Right atrium auricular region (tissue), 2 donors: Measurements from ENCODE around the gene CELSR3. TPM values are rescaled to one million over a fixed set of nuclear protein-coding genes. Genes with fewer than 3 reads are reported as not detected.

Experiments used
- DNase-seq: peaks from one replicate; pipeline ENCODE4 v3.0.0-alpha.2; 2019; ENCODE audit warnings: low spot score
- H3K27ac ChIP-seq, 2 donors: fragments of 200-600 bp; sonication (generic); 1 replicate in 1 of 2; 2 replicates in 1 of 2; pipeline ENCODE4 v1.5.1; 2016 to 2019
- H3K27me3 ChIP-seq, 2 donors: fragments of 200-600 bp; sonication (generic); one replicate each; pipeline versions ENCODE4 v1.5.1 to v1.6.0; 2017 to 2019
- H3K36me3 ChIP-seq: fragments of 200-600 bp; sonication (generic); one replicate; pipeline ENCODE4 v1.5.1; 2016
- H3K4me1 ChIP-seq, 2 donors: fragments of 200-600 bp; sonication (generic); one replicate each; pipeline versions ENCODE4 v1.5.1 to v1.6.0; 2017 to 2019
- H3K4me3 ChIP-seq, 2 donors: fragments of 200-600 bp; sonication (generic); 1 replicate in 1 of 2; 2 replicates in 1 of 2; pipeline ENCODE4 v1.5.1; 2017 to 2019; ENCODE audit warnings: mild to moderate bottlenecking in 1 of 2, moderate library complexity in 1 of 2
- H3K9me3 ChIP-seq, 2 donors: fragments of 200-600 bp; sonication (generic); one replicate each; pipeline ENCODE4 v1.5.1; 2019
- total RNA-seq, 2 donors: library from RNA; depleted of rRNA; stranded (reverse); fragments of >200 nt; gene quantifications; one replicate each; pipeline ENCODE4 v1.1.0, GENCODE V29; 2016
- TF ChIP-seq, protein P1 (sequence below), 2 donors: fragments of 200-600 bp; sonication (generic); IDR thresholded peaks; one replicate each; pipeline ENCODE4 v1.5.1; 2019; ENCODE audit warnings: antibody characterized with exemption in 2 of 2

Gene CELSR3
- total RNA-seq, 2 donors from 2014 or later: 0.11 to 0.59 TPM

DNA sequence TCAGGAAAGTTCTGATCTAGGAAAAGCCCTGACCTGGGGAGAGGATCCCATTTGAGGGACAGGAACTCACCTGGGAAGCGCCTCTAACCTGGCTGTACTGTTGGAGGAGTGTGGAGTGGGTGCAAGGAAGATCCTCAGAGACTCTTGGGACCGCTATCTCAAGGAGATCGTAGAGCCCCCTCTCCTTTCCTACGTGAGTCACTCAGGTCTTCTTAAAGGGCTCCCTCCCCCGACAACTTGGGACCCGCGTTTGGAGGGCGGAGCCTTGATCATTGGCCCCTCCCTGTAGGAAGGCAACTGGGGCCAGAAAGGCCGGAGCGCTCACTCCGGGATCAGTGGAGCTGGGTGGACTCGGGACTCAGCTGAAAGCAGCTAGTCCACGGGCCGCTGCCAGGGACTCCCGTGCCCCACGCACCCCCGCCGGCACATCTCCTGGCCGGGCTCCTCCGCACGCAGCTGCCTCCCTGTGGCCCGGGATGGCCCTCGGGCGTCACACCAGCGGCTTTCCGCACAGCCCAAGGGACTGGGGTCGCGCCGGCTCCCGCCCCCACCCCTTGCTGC, 27.9 kb downstream of the CELSR3 start:
- Histone ChIP-seq H3K36me3 (no peaks in the 10 kb centered on the region), H3K4me1 (peaks cover 0 to 28% of the 10 kb centered on the region in 2 donors), H3K27ac (peak overlapping the region; percentile 85 to 93), H3K27me3 (no peaks in the 10 kb centered on the region), H3K9me3 (no peaks in the 10 kb centered on the region), H3K4me3 (peak overlapping the region; percentile 90 to 92)
- TF ChIP-seq, protein P1, sequence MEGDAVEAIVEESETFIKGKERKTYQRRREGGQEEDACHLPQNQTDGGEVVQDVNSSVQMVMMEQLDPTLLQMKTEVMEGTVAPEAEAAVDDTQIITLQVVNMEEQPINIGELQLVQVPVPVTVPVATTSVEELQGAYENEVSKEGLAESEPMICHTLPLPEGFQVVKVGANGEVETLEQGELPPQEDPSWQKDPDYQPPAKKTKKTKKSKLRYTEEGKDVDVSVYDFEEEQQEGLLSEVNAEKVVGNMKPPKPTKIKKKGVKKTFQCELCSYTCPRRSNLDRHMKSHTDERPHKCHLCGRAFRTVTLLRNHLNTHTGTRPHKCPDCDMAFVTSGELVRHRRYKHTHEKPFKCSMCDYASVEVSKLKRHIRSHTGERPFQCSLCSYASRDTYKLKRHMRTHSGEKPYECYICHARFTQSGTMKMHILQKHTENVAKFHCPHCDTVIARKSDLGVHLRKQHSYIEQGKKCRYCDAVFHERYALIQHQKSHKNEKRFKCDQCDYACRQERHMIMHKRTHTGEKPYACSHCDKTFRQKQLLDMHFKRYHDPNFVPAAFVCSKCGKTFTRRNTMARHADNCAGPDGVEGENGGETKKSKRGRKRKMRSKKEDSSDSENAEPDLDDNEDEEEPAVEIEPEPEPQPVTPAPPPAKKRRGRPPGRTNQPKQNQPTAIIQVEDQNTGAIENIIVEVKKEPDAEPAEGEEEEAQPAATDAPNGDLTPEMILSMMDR (IDR thresholded peaks at IDR 0.05): no peak
- DNase-seq: peak; percentile 69

DNA sequence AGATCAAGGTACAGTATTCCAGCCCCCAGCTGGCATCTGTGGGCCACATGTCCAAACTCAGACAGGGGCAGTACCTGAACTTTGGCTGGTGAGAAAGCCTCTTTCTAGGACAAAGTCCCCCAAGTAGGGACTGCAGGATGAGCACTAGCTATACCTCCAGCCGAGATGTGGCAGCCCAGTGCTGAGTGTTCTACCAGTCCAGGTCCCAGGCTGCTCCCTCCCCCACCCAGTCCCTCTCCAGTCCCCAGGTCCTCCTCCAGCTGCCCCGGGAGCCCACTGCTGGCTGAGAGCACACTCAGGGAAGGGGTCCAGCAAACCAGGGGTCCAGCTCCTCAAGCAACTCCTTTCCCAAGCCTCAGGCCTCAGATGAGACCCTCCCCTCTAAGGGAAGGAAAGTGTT, 28.9 kb downstream of the CELSR3 start:
- DNase-seq: no peak
- Histone ChIP-seq H3K9me3 (no peaks in the 10 kb centered on the region), H3K27me3 (no peaks in the 10 kb centered on the region), H3K4me3 (no peak overlapping the region), H3K36me3 (no peaks in the 10 kb centered on the region), H3K27ac (no peak overlapping the region), H3K4me1 (peaks cover 0 to 28% of the 10 kb centered on the region in 2 donors)
- TF ChIP-seq, protein P1 (IDR thresholded peaks at IDR 0.05): no peak

DNA sequence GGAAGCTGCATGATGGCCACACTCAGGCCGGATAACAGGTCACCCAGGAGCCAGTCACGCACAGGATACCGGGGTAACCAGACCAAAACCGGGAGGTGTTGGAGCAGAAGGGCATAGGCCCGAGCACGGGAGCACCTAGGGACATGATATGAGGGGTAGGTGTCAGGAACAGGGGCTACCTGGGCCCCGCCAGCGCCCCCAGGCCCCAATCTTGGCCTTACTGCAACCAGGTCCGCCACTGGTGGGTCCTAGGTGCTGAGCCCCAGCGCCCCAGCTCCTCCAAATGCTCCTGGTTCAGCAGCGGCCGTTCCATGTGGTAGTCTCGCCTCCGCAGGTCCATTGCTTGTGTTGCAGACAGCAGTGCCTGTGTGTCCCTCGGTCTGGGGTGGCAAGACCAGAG, 29.4 kb downstream of the CELSR3 start:
- DNase-seq: no peak
- TF ChIP-seq, protein P1 (IDR thresholded peaks at IDR 0.05): no peak
- H3K4me1 ChIP-seq: peaks cover 0 to 28% of the 10 kb centered on the region in 2 donors
- H3K36me3 ChIP-seq: peaks cover 4% of the 10 kb centered on the region
- H3K27ac ChIP-seq: no peak overlapping the region
- no peak overlapping the region for H3K4me3 ChIP-seq
- no peaks in the 10 kb centered on the region for H3K9me3 ChIP-seq
- no peaks in the 10 kb centered on the region for H3K27me3 ChIP-seq

DNA sequence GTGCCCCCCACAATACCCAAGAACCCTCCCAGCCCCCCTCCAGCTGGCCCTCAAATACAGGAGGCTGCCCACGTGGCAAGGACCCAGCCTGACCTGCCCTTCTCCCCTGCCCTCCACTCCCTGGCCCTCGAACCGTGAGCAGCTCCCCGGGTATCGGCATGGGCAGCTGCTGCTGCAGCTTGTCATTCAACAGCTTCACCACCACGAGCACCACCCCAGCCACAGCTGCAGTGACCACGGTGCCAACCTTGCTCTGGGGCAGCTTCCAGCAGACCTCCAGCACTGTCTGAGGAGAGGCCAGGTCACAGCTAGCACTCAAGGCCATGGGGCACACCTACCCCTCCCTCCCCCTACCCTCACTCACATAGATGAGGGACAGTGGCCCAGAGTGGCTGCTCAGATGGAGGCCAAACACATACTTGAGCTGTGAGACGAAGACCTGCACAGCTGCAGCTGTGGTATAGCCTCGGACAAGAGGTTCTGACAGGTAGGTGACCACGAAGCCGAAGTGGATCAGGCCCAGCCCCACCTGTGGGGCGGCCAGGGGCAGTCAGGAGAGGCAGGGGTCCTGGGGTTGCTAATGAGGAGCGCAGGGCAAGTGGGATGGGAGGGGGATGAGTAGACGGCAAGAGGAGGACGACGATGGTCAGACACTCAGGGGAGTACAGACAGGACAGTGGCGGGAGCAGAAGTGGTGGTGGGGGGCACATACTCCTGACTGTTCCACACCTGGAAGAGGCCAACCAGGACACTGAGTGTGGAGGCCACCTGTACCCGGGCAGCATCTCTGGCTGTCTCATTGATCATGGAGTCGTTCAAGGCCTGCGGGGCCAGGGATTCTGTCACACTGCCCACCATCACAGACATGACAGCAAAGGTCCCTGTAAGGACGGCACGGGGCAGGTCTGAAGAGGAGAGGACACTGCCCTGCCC, 30.9 kb downstream of the CELSR3 start:
- DNase-seq: no peak
- TF ChIP-seq, protein P1 (IDR thresholded peaks at IDR 0.05): no peak
- Histone ChIP-seq H3K36me3 (peaks cover 9% of the 10 kb centered on the region), H3K27me3 (no peaks in the 10 kb centered on the region), H3K4me1 (peaks cover 0 to 27% of the 10 kb centered on the region in 2 donors), H3K4me3 (no peak overlapping the region), H3K27ac (no peak overlapping the region), H3K9me3 (no peaks in the 10 kb centered on the region)

DNA sequence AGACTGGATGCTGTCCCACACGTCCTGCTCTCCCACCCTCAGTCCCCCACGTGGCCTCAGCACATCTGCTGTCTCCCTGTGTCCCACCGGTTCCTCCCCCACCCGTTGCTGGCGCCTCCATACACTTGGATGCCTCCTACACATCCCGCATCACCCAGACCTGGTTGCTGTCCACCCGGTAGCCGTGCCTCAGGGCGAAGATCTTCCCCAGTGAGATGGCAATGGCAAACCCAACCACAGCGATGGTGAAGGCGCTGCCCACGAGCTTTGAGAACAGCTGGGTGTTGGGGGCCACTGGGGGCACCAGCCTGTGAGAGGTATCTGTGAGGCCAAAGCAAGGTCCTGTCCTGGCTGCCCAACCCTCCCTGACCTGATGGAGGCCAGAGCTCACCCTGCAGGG, 31.9 kb downstream of the CELSR3 start:
- H3K4me3 ChIP-seq: no peak overlapping the region
- H3K4me1 ChIP-seq: peaks cover 0 to 18% of the 10 kb centered on the region in 2 donors
- H3K9me3 ChIP-seq: no peaks in the 10 kb centered on the region
- H3K27me3 ChIP-seq: no peaks in the 10 kb centered on the region
- TF ChIP-seq, protein P1 (IDR thresholded peaks at IDR 0.05): no peak
- H3K27ac ChIP-seq: no peak overlapping the region
- DNase-seq: no peak
- H3K36me3 ChIP-seq: peaks cover 11% of the 10 kb centered on the region
